Anterior cingulate cortex (tissue), 58 donors: ENCODE measurements around the gene MSMB.
"Not testable (repeated sequence)": the region's sequence is repeated elsewhere in the genome, so short reads cannot be mapped to it uniquely, and the experiment has no call there.

ENCODE experiments used
- DNase-seq, 58 donors: peaks; one replicate each; lab custom pipeline; 2025; lab: John Stamatoyannopoulos, UW

MSMB gene

DNA sequence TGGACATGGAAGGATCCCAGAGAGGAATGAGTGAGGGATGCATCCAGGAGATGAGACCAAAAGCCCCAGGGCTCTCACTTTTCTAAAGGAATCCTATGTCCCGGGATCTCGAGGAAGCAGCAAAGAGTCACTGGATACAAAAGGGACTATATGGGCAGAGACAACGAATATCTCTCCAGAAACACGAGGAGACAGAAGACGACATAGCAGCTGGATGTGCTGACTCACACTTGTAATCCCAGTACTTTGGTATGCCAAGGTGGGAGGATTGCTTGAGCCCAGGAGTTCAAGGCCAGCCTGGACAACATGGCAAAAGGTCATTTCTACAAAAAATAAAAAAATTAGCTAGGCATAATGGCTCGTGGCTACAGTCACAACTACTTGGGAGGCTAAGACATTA lies 24.7 kb upstream of the MSMB start:
- DNase-seq, result no peak

DNA sequence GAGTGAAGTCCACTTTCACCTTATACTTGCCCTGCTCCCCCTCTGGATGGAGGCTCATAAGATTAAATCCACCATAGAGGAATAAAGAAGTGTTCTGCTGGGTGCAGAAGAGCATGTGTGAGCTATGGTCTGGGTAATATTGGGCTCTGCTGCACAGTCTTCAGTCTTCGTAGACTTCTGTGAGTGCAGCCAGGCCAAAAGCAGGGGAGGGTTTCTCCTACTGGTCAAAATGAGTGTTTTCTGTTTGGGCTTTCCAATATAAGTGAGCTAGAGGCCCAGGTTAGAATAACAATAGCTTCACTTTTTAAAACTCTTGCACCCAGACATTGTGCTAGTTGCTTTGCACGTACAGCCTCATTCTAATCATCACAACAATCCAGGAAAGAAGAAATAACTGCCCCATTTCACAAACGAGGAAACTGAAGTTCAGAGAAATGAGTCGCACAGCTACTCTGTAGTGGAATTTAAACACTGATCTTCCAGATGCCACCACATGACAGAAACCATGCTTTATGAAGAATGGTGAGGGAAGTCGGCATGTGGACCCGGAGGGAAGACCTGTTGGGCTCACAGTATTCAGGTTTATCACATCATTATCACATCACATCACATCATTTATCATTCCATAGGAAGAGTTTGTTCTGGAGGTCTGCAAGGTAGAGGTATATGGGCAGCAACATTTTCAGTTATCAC lies 23.8 kb upstream of the MSMB start:
- DNase-seq, result no peak

DNA sequence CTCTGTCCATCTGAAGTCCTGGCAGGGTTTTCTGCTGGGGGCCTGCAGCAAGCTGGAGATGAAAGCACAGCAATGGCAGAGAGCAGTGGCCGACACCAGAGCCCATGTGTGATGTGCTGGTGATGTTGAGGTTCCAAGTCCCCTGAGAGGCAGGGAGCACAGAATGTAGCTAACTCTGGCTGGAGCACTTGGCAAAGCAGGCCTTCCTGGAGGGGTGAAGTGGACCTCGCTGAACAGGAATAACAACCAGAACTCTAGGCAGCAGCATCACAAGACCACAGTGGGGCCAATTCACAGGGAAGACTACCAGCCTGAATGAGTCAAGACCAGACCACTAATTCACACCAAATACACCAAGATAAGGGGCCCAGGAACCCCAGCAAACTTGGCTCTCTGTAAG lies 22.8 kb upstream of the MSMB start:
- DNase-seq, result no peak

DNA sequence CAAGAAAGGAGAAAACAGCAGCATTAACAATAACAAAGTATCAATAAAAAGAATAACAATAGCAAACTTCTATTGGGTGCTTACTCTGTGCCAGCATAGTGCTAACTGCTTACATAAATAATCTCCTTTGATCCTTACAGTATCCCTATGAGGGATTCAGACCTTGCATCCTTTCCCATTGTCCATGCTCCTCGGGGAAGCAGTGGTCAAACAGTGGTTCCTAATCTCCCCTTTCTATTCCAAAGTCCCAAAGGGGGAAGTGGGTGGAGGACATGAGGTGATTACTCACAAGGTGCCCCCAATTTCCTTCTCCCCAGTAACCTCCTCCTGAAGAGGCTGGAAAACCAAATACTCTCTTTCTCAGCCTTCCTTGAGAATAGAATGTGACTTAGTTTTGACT lies 22.0 kb upstream of the MSMB start:
- no peak for DNase-seq

DNA sequence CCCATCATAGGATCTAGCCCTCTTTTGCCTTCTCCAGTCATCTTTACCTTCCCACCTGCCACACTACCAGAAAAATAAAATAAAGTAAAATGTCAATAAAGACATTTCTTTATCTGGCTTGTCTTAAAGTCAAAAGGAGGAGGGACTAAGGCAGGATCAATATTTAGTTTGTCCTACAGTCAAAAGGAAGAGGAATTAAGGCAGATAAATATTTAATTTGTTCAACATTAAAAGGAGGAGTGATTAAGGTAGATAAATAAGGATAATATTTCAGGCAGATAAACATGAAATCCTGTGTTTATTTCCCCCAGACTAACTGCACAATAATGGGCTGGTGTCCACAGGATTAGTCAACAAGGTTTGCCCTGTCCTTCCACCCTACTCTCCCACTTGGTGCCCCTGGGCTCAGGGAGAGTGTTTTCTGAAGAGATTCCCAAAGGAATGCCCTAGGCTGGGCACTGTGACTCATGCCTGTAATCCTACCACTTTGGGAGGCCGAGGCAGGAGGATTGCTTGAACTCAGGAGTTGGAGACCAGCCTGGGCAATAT lies 18.3 kb upstream of the MSMB start:
- DNase-seq, result no peak

DNA sequence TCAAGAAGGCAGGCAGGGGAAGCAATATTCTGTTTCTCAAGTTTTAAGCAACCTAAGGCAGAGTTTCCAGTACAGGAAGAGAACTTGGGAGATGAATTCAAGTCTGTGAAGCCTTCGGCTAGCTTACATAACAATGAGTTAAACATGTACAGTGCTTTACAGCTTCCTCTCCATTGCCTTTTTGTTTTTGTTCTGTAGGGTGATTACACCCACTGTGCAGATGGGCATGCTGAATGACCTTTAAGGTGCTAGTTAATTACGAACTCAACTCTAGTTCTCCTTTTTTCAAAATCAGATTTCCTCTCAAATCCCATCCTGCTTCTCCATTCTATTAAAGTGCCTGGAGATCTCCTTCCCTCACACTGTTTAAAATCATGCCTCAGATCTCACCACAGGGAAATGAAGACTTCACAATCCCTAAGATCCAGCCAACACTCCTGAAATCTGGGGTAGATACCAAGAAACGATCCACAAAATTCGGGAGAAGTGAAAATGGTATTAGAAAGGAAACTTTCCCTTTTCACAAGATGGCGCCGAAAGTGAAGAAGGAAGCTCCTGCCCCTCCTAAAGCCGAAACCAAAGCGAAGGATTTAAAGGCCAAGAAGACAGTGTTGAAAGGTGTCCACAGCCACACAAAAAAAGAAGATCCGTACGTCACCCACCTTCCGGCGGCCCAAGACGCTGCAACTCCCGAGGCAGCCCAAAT lies 16.8 kb upstream of the MSMB start:
- no peak for DNase-seq

DNA sequence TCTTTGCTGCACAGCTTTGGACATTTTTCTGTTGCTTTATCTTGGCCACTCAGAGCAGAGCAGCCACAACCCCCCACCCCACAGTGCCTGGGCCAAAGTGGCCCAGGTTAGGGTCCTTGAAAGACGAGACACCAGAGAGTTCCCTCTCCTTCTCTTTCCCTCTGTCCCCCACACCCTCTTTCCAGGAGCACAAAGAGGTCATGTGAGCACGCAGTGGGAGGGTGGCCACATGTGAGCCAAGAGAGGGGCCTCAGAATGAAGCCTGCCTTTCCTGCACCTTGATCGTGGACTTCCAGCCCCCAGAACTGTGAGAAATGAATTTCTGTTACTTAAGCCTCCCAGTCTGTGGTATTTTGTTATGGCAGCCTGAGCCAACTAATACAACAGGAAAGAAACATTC lies 14.6 kb upstream of the MSMB start:
- no peak for DNase-seq

DNA sequence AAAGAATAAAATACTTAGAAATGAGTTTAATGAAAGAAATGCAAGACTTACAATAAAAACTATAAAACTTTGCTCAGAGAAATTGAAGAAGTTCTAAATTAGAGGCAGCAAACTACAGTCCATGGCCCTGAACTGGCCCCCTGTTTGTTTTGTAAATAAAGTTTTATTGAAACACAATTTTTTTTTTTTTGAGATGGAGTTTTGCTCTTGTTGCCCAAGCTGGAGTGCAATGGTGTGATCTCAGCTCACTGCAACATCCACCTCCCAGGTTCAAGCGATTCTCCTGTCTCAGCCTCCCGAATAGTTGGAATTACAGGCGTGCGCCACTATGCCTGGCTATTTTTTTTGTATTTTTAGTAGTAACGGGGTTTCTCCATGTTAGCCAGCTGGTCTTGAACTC lies 11.9 kb upstream of the MSMB start:
- not testable (repeated sequence) for DNase-seq

DNA sequence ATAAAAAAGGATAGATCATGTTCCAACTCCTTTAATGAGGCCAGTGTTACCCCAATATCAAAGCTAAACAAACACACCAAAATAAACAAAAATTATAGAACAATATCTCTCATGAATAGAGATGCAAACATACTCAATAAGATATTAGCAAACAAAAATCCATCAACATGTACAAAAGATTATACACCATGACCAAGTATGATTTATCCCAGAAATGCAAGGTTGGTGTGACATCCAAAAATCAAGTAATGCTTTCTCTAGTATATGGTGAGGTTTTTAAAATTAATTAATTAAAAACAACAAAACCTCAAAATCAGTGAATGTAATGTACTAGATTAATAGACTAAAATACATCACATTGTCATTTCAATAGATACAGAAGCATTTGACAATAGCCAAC lies 11.0 kb upstream of the MSMB start:
- DNase-seq, result no peak

DNA sequence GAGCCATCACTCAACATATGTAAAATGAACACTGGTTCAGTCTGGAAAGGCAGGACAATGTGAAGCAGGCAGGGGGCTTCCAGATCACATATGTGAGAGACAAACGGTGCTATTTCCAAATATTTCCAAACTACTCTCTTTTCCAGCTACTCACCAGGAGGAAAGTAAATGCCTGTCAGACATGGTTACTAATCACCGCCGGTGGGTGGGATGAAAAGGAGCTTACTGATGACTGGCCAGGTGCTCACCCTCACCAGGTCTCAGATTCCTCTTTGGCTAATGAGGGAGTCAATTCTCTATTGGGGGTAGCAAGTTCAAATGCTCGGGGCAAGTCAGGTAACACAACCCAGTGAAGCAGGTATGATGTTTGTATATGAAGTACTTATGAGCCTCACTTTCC lies 9.7 kb upstream of the MSMB start:
- no peak for DNase-seq

DNA sequence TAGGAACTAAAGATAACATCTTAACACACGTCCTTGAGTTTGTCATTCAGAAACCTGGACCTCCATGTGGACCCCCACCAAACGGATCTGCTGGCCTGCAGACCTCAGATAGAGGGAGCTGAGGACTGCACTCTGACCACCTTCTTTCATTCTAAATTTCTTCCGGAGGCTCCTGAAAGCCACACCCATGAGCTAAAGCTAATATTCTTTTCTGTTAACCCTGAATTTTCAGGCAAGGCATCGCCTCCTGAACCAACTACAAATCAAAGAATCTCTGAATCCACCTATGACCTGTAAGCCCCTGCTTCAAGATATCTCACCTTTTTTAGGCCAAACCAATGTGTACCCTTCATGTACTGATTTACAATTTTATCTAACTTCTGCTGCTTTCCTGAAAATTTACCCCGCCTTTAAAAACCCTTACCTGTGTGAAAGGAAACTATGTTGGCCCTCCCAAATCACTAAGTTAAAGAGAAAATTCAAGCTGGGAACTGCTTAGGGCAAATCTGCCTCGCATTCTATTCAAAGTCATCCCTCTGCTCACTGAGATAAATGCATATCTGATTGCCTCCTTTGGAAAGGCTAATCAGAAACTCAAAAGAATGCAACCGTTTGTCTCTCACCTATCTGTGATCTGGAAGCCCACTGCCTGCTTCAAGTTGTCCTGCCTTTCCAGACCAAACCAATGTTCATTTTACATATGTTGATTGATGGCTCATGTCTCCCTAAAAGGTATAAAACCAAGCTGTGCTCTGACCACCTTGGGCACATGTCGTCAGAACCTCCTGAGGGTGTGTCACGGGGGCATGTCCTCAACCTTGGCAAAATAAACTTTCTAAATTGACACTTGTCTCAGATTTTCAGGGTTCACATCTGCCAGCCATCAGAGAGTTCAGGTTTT lies 7.7 kb upstream of the MSMB start:
- DNase-seq, result no peak

DNA sequence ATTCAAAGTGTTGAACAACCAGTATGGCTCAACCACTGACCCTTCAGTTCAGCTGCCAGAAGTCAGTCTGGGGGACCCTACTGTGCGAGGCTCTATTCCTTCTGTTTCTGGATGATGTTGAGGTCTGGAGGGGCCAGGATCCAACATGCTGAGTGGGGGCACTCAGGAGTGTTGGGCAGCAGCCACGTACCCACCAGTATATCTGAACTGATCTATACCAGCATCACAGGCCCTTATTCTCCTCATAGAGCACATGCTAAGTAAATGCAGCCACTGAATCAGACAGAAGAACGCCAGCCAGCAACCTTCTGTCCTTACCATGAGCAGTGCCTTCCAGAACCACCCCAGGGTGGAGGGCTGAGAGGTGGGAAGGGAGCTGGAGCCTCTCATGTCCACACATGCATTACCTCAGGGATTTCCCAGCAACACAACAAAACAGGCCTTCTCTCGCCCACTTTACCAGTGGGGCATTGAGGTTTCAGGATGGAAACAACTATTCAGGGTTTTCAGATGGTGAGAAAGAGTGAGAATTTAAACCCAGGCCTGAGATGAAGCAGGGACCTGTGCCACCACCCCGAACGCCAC lies 6.8 kb upstream of the MSMB start:
- no peak for DNase-seq

DNA sequence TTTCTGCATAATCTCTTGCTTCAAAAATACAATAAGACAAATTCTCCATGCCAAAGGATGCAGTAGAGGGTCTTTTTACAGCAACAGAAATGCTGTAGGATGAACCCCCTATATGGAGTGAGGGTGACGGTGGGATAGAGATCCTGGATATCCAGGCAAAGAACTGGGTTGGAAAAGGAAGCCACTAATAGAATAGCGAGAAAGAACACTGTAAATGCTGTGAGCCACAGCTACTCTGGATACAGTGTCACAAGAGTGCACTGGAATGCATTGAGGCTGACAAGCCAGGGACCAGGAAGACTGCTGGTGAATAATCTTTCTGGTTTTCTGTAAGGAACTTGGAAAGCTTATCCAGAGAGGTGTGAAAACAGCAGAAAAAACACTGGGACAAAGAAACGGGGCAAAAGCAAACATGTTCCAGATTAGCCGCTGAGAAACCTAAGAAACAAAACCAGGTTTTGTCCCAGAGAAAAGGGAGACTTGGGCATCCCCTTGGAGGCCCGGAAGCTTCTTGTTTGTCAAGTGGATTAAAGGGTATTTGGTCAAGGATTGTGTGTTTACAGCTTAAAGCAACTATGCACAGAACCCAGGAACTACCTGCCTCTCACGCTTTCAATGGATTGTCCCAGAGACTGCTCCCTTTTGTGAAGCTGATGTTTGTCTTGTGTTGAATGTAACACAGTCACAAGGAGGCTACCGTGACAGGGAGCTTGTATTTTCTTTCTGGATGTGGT lies 6.2 kb upstream of the MSMB start:
- no peak for DNase-seq

DNA sequence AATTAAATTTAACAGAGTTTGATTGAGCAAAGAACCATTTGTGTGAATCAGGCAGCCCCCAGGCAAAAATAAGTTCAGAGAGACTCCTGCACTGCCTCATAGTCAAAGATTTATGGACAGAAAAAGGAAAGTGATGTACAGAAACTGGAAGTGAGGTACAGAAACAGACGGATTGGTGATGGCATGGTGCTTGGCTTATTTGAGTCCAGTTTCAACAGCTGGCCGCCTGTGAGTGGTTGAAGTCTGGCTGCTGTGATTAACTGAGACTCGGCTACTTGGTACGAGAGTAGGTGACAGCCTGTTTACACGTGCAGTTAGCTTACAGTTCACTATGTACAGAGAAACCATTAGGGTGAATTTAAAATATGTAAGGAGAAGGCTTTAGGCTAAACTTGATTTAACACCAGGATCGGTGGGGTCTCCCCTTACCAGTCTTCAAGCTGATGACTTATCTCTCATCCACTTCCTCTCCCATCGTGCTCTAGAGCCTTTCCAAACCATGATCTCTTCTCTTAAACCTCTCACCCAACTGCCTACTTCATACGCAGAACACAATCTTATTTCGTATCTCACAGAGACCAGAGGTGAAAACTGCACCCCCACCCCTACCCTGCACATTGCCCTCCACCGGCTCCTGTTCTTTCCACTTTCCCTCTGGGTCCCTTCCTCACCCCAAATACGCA lies 5.0 kb upstream of the MSMB start:
- no peak for DNase-seq

DNA sequence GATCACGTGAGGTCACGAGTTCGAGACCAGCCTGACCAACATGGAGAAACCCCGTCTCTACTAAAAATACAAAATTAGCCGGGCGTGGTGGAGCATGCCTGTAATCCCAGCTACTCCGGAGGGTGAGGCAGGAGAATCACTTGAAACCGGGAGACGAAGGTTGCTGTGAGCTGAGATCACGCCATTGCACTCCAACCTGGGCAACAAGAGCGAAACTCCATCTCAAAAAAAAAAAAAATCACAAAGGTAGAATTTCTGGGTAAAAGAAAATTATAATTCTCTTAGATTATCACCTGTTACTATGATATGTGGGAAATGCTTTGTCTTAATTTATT lies 3.4 kb upstream of the MSMB start:
- DNase-seq, result not testable (repeated sequence)

DNA sequence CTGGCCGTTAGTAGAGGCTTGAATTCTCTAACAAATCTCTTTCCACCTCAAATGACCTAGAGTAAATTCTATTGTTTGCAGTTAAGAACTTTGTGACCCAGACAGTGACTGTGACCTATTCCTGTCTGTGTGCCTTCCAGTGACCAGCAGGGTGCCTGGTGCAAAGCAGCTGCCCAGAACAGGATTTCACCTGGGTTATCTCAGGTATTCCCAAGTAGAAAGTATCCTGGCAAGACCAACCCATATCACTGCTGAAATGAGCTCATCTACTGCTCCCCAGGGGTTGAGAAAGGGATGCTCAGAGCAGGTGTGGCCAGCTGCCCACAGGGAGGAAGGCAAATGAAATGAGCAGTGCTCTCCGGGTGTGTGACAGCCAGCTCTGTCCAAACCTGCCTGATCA lies 2.1 kb upstream of the MSMB start:
- no peak for DNase-seq

DNA sequence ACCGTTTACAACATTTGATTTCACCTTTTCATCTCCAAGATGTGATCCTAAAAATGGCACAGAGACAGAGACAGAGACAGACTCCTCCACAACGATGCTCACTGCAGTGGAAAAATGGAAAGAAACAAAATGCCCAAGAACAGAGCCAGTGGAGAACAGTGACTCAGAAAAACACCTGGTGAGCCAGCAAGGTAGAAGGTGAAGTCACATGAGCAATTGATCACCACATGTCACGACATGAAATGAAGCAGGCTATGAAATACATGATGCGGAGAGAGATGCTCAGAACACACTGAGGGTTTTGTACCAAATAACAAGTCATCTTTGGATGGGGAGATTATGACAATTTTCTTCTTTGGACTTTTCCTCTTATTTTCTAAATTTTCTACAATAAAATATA lies 3.5 kb downstream of the MSMB start:
- no peak for DNase-seq

DNA sequence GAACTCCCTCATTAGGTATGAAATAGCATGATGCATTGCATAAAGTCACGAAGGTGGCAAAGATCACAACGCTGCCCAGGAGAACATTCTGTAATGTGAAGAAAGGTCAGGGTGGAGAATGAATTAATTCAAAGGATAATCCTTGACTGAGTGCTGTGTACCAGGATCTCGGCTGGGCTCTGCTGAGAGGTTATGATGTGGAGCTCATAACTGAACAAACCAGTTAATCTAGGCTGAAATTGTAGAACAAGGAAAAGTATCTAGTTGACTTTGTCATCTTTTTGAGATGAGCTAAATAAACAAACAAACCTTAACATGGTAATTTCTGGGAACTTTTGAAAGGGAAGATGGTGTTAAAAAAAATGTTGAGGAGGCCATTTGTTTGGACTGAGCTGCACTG lies 6.1 kb downstream of the MSMB start:
- DNase-seq, result no peak

DNA sequence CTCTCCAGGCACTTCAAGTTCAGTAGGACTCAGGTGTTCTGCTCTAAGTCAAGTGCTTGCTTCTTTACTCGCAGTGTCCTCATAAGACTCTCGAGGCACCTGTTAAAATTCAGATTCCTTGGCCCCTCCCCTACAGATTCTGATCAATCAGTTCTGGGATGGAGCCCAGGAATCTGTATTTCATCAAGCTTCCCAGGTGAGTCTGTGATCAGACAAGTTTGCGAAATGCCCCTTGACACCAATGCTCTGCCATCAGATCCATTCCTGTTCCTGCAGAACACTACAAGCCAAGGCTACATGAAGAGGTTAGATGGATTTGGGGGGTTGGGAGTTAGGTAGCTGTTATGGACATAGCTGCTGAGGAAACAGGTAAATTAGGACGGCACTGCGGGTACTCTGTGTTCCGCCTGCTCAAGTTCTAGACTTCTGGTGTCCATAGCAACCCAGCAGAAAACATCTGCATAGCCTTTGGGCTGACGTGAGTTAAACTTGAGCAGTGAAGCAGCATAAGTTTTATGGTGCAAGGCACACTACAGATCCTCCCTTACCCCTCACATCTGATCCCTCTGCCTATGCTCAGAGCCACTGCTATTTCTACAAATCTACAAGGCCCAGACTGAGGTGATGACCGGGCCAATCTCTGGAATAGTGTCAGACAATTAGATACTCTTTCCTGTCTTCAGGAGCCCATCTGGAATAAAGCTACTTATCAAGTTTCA lies 8.8 kb downstream of the MSMB start:
- no peak for DNase-seq
